ENCODE measurements around the gene ADRA1B. TPM values are rescaled to one million over a fixed set of nuclear protein-coding genes. Genes with fewer than 3 reads are reported as not detected.

The ADRA1B gene
- polyA plus RNA-seq, 1 donor: 0.24 TPM

- no peak for DNase-seq (ENCODE audit: low read depth)
These were observed 12.0 kb downstream of the ADRA1B start for GRCh38 chr5:159928122-159928909.

- no peak for DNase-seq (ENCODE audit: low read depth)
These were observed 12.9 kb downstream of the ADRA1B start for GRCh38 chr5:159929176-159929575.

GRCh38 chr5:159933531-159934485 lies 17.5 kb downstream of the ADRA1B start:
- no peak for DNase-seq (ENCODE audit: low read depth)

GRCh38 chr5:159935946-159936345 lies 19.7 kb downstream of the ADRA1B start:
- no peak for DNase-seq (ENCODE audit: low read depth)

GRCh38 chr5:159936686-159937329 lies 20.5 kb downstream of the ADRA1B start:
- DNase-seq (ENCODE audit: low read depth): no peak

- no peak for DNase-seq (ENCODE audit: low read depth)
These were observed 21.3 kb downstream of the ADRA1B start for GRCh38 chr5:159937580-159937979.

- DNase-seq (ENCODE audit: low read depth): no peak
These were observed 27.0 kb downstream of the ADRA1B start for GRCh38 chr5:159943326-159943725.

GRCh38 chr5:159944056-159944600 lies 27.8 kb downstream of the ADRA1B start:
- DNase-seq (ENCODE audit: low read depth): no peak

GRCh38 chr5:159945359-159945758 lies 29.1 kb downstream of the ADRA1B start:
- DNase-seq (ENCODE audit: low read depth): no peak

- DNase-seq (ENCODE audit: low read depth): no peak
These were observed 31.6 kb downstream of the ADRA1B start for GRCh38 chr5:159947708-159948358.

- DNase-seq (ENCODE audit: low read depth): no peak
These were observed 35.1 kb downstream of the ADRA1B start for GRCh38 chr5:159951387-159951786.

GRCh38 chr5:159951834-159952233 lies 35.6 kb downstream of the ADRA1B start:
- no peak for DNase-seq (ENCODE audit: low read depth)

GRCh38 chr5:159953609-159954008 lies 37.3 kb downstream of the ADRA1B start:
- no peak for DNase-seq (ENCODE audit: low read depth)

GRCh38 chr5:159955056-159955624 lies 38.9 kb downstream of the ADRA1B start:
- no peak for DNase-seq (ENCODE audit: low read depth)

GRCh38 chr5:159956074-159956473 lies 39.8 kb downstream of the ADRA1B start:
- DNase-seq (ENCODE audit: low read depth): no peak

GRCh38 chr5:159961176-159962160 lies 45.2 kb downstream of the ADRA1B start:
- DNase-seq (ENCODE audit: low read depth): no peak

- no peak for DNase-seq (ENCODE audit: low read depth)
These were observed 45.9 kb downstream of the ADRA1B start for GRCh38 chr5:159962214-159962613.

GRCh38 chr5:159963935-159964334 lies 47.7 kb downstream of the ADRA1B start:
- DNase-seq (ENCODE audit: low read depth): no peak

GRCh38 chr5:159965031-159965837 lies 49.0 kb downstream of the ADRA1B start:
- no peak for DNase-seq (ENCODE audit: low read depth)
